Pancreas (tissue), 10 donors: ENCODE measurements around the gene IFNAR1. TPM values are rescaled to one million over a fixed set of nuclear protein-coding genes. Genes with fewer than 3 reads are reported as not detected.

Experiments used
- ATAC-seq, 4 donors: fragments of 200-7000 bp; cut with Tn5 transposase; one replicate each; pipeline versions ENCODE4 v1.8.0 to v1.9.1; 2020; ENCODE audit warnings: mild to moderate bottlenecking in 4 of 4, moderate library complexity in 4 of 4
- DNase-seq, 6 donors: peaks; one replicate each; pipeline ENCODE4 v3.0.0-alpha.2; 2020
- FAIRE-seq: peaks from 2 replicates; lab custom pipeline; 2012; peaks lifted over from hg19 to GRCh38; lab: Jason Lieb, UNC
- H3K27ac ChIP-seq, 4 donors: fragments of 200-600 bp; sonication (generic); 1 replicate in 3 of 4; 2 replicates in 1 of 4; pipeline versions ENCODE4 v1.5.0 to v1.8.0; 2020
- H3K27me3 ChIP-seq, 4 donors: fragments of 200-600 bp; one replicate each; pipeline ENCODE4 v1.8.0; 2021
- H3K36me3 ChIP-seq, 3 donors: fragments of 200-600 bp; sonication (generic) in 1 of 3; one replicate each; pipeline versions ENCODE4 v1.5.0 to v1.8.0; 2020 to 2021
- H3K4me1 ChIP-seq, 3 donors: fragments of 200-600 bp; one replicate each; pipeline ENCODE4 v1.8.0; 2021
- H3K4me3 ChIP-seq, 4 donors: fragments of 200-600 bp; sonication (generic) in 2 of 4; one replicate each; pipeline versions ENCODE4 v1.5.0 to v1.8.0; 2020 to 2021
- H3K9me3 ChIP-seq, 4 donors: fragments of 200-600 bp; one replicate each; pipeline ENCODE4 v1.8.0; 2021
- WGBS, 2 donors: extraction: QIAGEN DNeasy Blood & Tissue Kit; methylation state at CpG; one replicate each; pipeline ENCODE4 v1.1.7; 2013; 5-methylcytosine and 5-hydroxymethylcytosine counted together
- intact Hi-C, 3 donors: fragments of 100-400 bp; cut with DNase I; formaldehyde crosslinking; loops; one replicate each; pipeline versions ENCODE4 v1.11.1 to v1.14.2; 2022
- polyA plus RNA-seq, 2 donors: library from polyadenylated mRNA; stranded (reverse); fragments of 200-250 nt; gene quantifications; one replicate each; pipeline ENCODE4 v1.2.3, GENCODE V29; 2013
- total RNA-seq, 6 donors: library from RNA; stranded (reverse); fragmentation: NEBNext Ultra II Directional in 4 of 6; extraction: Animal tissue kit (Norgen Biotek cat#: 25700) in 4 of 6; gene quantifications; one replicate each; pipeline versions ENCODE4 v1.2.1 to v1.2.4, GENCODE V29; 2021 to 2023
- TF ChIP-seq, protein P1 (sequence below), 4 donors: fragments of 200-600 bp; sonication (generic) in 3 of 4; IDR thresholded peaks; one replicate each; pipeline versions ENCODE4 v1.5.0 to v1.8.0; 2021; ENCODE audit warnings: antibody characterized with exemption in 4 of 4
- donor health status: healthy with polysubstance abuse.
- donor health status: DM: no; HTN: no; CAD: no; lungs with moderate emphysema.
- donor health status: DM: no; HTN: no; CAD: no.
- donor health status: control.
- donor health status: control.
- donor health status: Bipolar disorder and iron deficiency.
- donor health status: DM: yes; HTN: yes; CAD: no.
- donor health status: DM: no; HTN: no; CAD: no.
- donor health status: DM: no; HTN: no; CAD: no.
- donor health status: DM: yes; HTN: yes; CAD: no.

The IFNAR1 gene
- total RNA-seq (10 to 100 TPM; 21.4 to 48.5 (median 27.6) TPM), polyA plus RNA-seq (1 to 10 TPM; 7.5 to 9.6 TPM)

- no peaks in the 10 kb centered on the region for H3K27me3 ChIP-seq
- TF ChIP-seq, protein P1, sequence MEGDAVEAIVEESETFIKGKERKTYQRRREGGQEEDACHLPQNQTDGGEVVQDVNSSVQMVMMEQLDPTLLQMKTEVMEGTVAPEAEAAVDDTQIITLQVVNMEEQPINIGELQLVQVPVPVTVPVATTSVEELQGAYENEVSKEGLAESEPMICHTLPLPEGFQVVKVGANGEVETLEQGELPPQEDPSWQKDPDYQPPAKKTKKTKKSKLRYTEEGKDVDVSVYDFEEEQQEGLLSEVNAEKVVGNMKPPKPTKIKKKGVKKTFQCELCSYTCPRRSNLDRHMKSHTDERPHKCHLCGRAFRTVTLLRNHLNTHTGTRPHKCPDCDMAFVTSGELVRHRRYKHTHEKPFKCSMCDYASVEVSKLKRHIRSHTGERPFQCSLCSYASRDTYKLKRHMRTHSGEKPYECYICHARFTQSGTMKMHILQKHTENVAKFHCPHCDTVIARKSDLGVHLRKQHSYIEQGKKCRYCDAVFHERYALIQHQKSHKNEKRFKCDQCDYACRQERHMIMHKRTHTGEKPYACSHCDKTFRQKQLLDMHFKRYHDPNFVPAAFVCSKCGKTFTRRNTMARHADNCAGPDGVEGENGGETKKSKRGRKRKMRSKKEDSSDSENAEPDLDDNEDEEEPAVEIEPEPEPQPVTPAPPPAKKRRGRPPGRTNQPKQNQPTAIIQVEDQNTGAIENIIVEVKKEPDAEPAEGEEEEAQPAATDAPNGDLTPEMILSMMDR (IDR thresholded peaks at IDR 0.05): no peak
- ATAC-seq (peak; percentile 95 to 98 (median 97)), FAIRE-seq (no peak), DNase-seq (peak; percentile 95 to 100 (median 98))
- H3K9me3 ChIP-seq: no peaks in the 10 kb centered on the region
- intact Hi-C loops: no loop called here
- no peaks in the 10 kb centered on the region for H3K36me3 ChIP-seq
- H3K4me3 ChIP-seq: peak within 1 kb of the TSS; percentile 47 to 96 (median 90)
- peak within 1 kb of the TSS; percentile 94 to 100 (median 98) for H3K27ac ChIP-seq
- peaks cover 0 to 28% (median 15%) of the 10 kb centered on the region in 3 donors for H3K4me1 ChIP-seq
- 0 to 2% methylated on average over 86 of the region's 86 CpGs for WGBS, 2 donors
Measured at GRCh38 chr21:33324291-33325221, at the start of gene IFNAR1. TSS of gene IFNAR1 (plus strand) at chr21:33324970. CDS start at chr21:33325056, 86 bp downstream.

GRCh38 chr21:33278721-33279120 is 46.0 kb upstream of the IFNAR1 start:
- Histone ChIP-seq H3K36me3 (peaks cover 0 to 32% (median 2%) of the 10 kb centered on the region in 3 donors), H3K4me3 (no peak overlapping the region), H3K9me3 (no peaks in the 10 kb centered on the region), H3K27me3 (no peaks in the 10 kb centered on the region), H3K4me1 (no peaks in the 10 kb centered on the region), H3K27ac (no peak overlapping the region)
- 97% methylated on average over 2 of the region's 2 CpGs for WGBS, 2 donors
- intact Hi-C loops: no loop called here
- TF ChIP-seq, protein P1 (IDR thresholded peaks at IDR 0.05): no peak
- no peak for ATAC-seq
- DNase-seq: no peak
- FAIRE-seq: no peak

DNA sequence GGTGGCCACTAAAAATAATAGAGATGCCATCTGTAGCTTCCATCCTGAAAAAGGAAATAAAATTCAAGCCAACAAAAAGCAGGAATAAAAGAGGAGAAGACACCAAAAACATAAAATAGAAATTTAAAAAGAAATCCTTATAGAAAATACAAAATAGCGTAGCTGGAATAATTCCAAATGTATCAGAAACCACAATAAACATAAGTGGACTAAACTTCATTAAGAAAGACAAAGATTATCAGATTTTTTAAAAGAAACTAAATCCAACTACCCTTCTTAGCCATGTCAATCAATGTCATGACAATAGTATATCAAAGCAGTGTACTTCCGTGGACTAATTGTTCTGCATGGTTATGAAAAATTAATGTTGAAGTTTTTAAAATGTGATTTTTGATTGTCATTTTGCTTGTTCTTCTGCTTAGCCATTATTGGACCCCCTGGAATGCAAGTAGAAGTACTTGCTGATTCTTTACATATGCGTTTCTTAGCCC is 45.4 kb upstream of the IFNAR1 start:
- H3K9me3 ChIP-seq: no peaks in the 10 kb centered on the region
- ATAC-seq (no peak), DNase-seq (no peak), FAIRE-seq (no peak)
- H3K4me3 ChIP-seq: no peak overlapping the region
- 98 to 99% methylated on average over 3 of the region's 3 CpGs for WGBS, 2 donors
- no peak overlapping the region for H3K27ac ChIP-seq
- TF ChIP-seq, protein P1 (IDR thresholded peaks at IDR 0.05): no peak
- intact Hi-C loops: no loop called here
- no peaks in the 10 kb centered on the region for H3K27me3 ChIP-seq
- H3K36me3 ChIP-seq: peaks cover 0 to 36% (median 4%) of the 10 kb centered on the region in 3 donors
- no peaks in the 10 kb centered on the region for H3K4me1 ChIP-seq

- TF ChIP-seq, protein P1 (IDR thresholded peaks at IDR 0.05): no peak
- Histone ChIP-seq H3K27me3 (no peaks in the 10 kb centered on the region), H3K36me3 (peaks cover 0 to 36% (median 4%) of the 10 kb centered on the region in 3 donors), H3K4me3 (no peak overlapping the region), H3K9me3 (no peaks in the 10 kb centered on the region), H3K4me1 (peaks cover 2 to 7% (median 4%) of the 10 kb centered on the region in 3 donors), H3K27ac (no peak overlapping the region)
- no peak for FAIRE-seq
- ATAC-seq: no peak
- WGBS, 2 donors: 95 to 96% methylated on average over 6 of the region's 6 CpGs
- no peak for DNase-seq
- intact Hi-C loops: no loop called here
Measured at GRCh38 chr21:33281096-33281652, 43.6 kb upstream of the IFNAR1 start.
